HepG2 (cell line): ENCODE data around the gene GAS2L2. TPM values are rescaled to one million over a fixed set of nuclear protein-coding genes. Genes with fewer than 3 reads are reported as not detected.

Experiments used
- ATAC-seq: fragments of 200-7000 bp; cut with Tn5 transposase; 3 replicates; pipeline ENCODE4 v1.9.1; 2020; ENCODE audit warnings: mild to moderate bottlenecking, moderate library complexity
- BruUV-seq: library from RNA; stranded (reverse); fragments of 400-500 nt; replicated peaks from 2 replicates; lab custom pipeline; 2021; lab: Mats Ljungman, UMichigan
- CTCF ChIA-PET: fragments of 300-600 bp; formaldehyde crosslinking; extraction: SDS; loops from one replicate; lab custom pipeline; 2021; ENCODE audit warnings: low total read pairs, inconsistent platforms, low intra/inter-chr PET ratio; lab: Yijun Ruan, JAX
- POLR2A ChIA-PET: fragments of 350-600 bp; sonication (Branson Sonifier 250); formaldehyde crosslinking; loops from one replicate; lab custom pipeline; 2020; ENCODE audit warnings: antibody characterized with exemption, inconsistent platforms; lab: Yijun Ruan, JAX
- DNase-seq: peaks from one replicate; pipeline ENCODE4 v3.0.0-alpha.2; 2015; ENCODE audit warnings: low spot score
- FAIRE-seq: peaks from 3 replicates; lab custom pipeline; 2011; peaks lifted over from hg19 to GRCh38; lab: Jason Lieb, UNC
- H2AFZ ChIP-seq: one replicate; pipeline ENCODE4 v1.6.1; 2011; ENCODE audit warnings: low read length, inconsistent platforms
- H3K27ac ChIP-seq: fragments of 300-600 bp; 3 replicates; pipeline ENCODE4 v1.8.0; 2011; ENCODE audit warnings: mixed run types, mild to moderate bottlenecking, mixed read lengths, low read length, inconsistent platforms; ENCODE audit not compliant: insufficient read depth; ENCODE audit errors: extremely low read length
- H3K27me3 ChIP-seq, 2 experiments: fragments of 200-600 bp in 1 of 2; 2 replicates in 1 of 2; 3 replicates in 1 of 2; pipeline versions ENCODE4 v1.6.0 to v1.8.0; 2011; ENCODE audit warnings: low read length in 2 of 2, mild to moderate bottlenecking in 2 of 2, moderate library complexity in 2 of 2, inconsistent platforms in 1 of 2; ENCODE audit not compliant: insufficient read depth in 2 of 2, control insufficient read depth in 1 of 2
- H3K36me3 ChIP-seq, 2 experiments: fragments of 200-600 bp in 1 of 2; replicated peaks in 1 of 2; 2 replicates in 1 of 2; 3 replicates in 1 of 2; pipeline versions ENCODE4 v1.5.1 to v1.8.0; 2011; ENCODE audit warnings: low read length in 2 of 2, inconsistent platforms in 1 of 2; ENCODE audit not compliant: insufficient read depth in 2 of 2, control insufficient read depth in 1 of 2
- H3K4me1 ChIP-seq: 2 replicates; pipeline ENCODE4 v1.5.1; 2012; ENCODE audit warnings: low read length, inconsistent platforms; ENCODE audit not compliant: insufficient read depth
- H3K4me2 ChIP-seq: 2 replicates; pipeline ENCODE4 v1.6.0; 2011; ENCODE audit warnings: low read depth, low read length, inconsistent platforms
- H3K4me3 ChIP-seq, 3 experiments: fragments of 200-600 bp in 1 of 3; sonication (generic), shearing (Covaris generic) in 1 of 3; replicated peaks in 1 of 3; 2 replicates each; pipeline ENCODE4 v1.5.1; 2011 to 2016; ENCODE audit warnings: low read length in 3 of 3, inconsistent platforms in 2 of 3, low read depth in 2 of 3, mild to moderate bottlenecking in 2 of 3, control low read depth in 1 of 3, mixed read lengths in 1 of 3; ENCODE audit not compliant: insufficient read depth in 1 of 3
- H3K79me2 ChIP-seq: one replicate; pipeline ENCODE4 v1.6.1; 2011; ENCODE audit warnings: low read length, inconsistent platforms; ENCODE audit not compliant: insufficient read depth
- H3K9ac ChIP-seq: 2 replicates; pipeline ENCODE4 v1.6.0; 2011; ENCODE audit warnings: mild to moderate bottlenecking, low read depth, low read length, inconsistent platforms; ENCODE audit not compliant: insufficient read depth
- H3K9me3 ChIP-seq: 2 replicates; pipeline ENCODE4 v1.5.1; 2012; ENCODE audit warnings: mild to moderate bottlenecking, low read length
- H4K20me1 ChIP-seq: 2 replicates; pipeline ENCODE4 v1.6.0; 2011; ENCODE audit warnings: inconsistent platforms, mild to moderate bottlenecking, low read length, moderate library complexity; ENCODE audit not compliant: insufficient read depth
- CBX1 ChIP-seq: IDR thresholded peaks from one replicate; pipeline ENCODE4 v1.6.1; 2016; ENCODE audit warnings: antibody characterized with exemption, low read depth
- GMEB2 ChIP-seq: IDR thresholded peaks from 2 replicates; pipeline ENCODE4 v1.6.1; 2016; ENCODE audit warnings: missing biosample characterization, missing genetic modification reagents, low read depth
- IRF1 ChIP-seq: sonication (generic); formaldehyde crosslinking; IDR thresholded peaks from 2 replicates; pipeline ENCODE4 v1.4.0; 2020; ENCODE audit warnings: low read depth, mild to moderate bottlenecking, missing genetic modification reagents
- JUNB ChIP-seq: sonication (generic); formaldehyde crosslinking; IDR thresholded peaks from 2 replicates; pipeline ENCODE4 v1.8.0; 2022; ENCODE audit warnings: missing genetic modification reagents, mild to moderate bottlenecking, borderline replicate concordance
- KDM5A ChIP-seq: fragments of 200-600 bp; sonication (generic); IDR thresholded peaks from 2 replicates; pipeline ENCODE4 v1.7.0; 2018; ENCODE audit warnings: antibody characterized with exemption, mild to moderate bottlenecking, low read length, borderline replicate concordance
- MAFG ChIP-seq: sonication (generic); formaldehyde crosslinking; IDR thresholded peaks from 2 replicates; pipeline ENCODE4 v1.5.1; 2020; ENCODE audit warnings: mild to moderate bottlenecking, missing genetic modification reagents
- NRL ChIP-seq: sonication (generic); formaldehyde crosslinking; IDR thresholded peaks from 2 replicates; pipeline ENCODE4 v1.5.0; 2020; ENCODE audit warnings: missing genetic modification reagents, mild to moderate bottlenecking, moderate library complexity, borderline replicate concordance
- RAD51 ChIP-seq: fragments of 450-650 bp; IDR thresholded peaks from 2 replicates; pipeline ENCODE4 v1.6.1; 2016; ENCODE audit warnings: borderline replicate concordance
- ZNF12 ChIP-seq: sonication (generic); formaldehyde crosslinking; IDR thresholded peaks from 2 replicates; pipeline ENCODE4 v1.5.0; 2020; ENCODE audit warnings: missing genetic modification reagents
- ZNF33B ChIP-seq: sonication (generic); formaldehyde crosslinking; IDR thresholded peaks from 2 replicates; pipeline ENCODE4 v1.5.1; 2020; ENCODE audit warnings: mild to moderate bottlenecking, missing genetic modification reagents
- ZNF629 ChIP-seq: sonication (generic); formaldehyde crosslinking; conservative IDR thresholded peaks from 2 replicates; pipeline ENCODE4 v1.5.0; 2020; ENCODE audit warnings: missing genetic modification reagents
- ZNF704 ChIP-seq: sonication (generic); formaldehyde crosslinking; IDR thresholded peaks from 2 replicates; pipeline ENCODE4 v1.8.1; 2023; ENCODE audit warnings: mild to moderate bottlenecking, inconsistent platforms, moderate library complexity, missing genetic modification reagents, borderline replicate concordance
- WGBS: methylation state at CpG from one replicate; pipeline ENCODE4 v1.1.6; 2017; ENCODE audit warnings: low lambda C conversion rate; 5-methylcytosine and 5-hydroxymethylcytosine counted together
- in situ Hi-C: cut with HindIII; loops from 2 replicates; pipeline ENCODE4 v1.10.0; 2017; ENCODE audit warnings: low pct_unique_long_range_greater_than_20kb; ENCODE audit not compliant: extremely low pct_ligation_motif_present
- intact Hi-C: fragments of 100-400 bp; cut with micrococcal nuclease; formaldehyde crosslinking; loops from one replicate; pipeline ENCODE4 v1.10.0; 2022; ENCODE audit not compliant: unreplicated experiment
- polyA plus RNA-seq, 8 experiments: library from polyadenylated mRNA; depleted of rRNA in 3 of 8; stranded (reverse) in 7 of 8; unstranded in 1 of 8; fragments of >200 nt; fragmentation: Illumina TruSeq in 4 of 8; extraction: Trizol in 4 of 8; gene quantifications; 2 replicates each; pipeline versions ENCODE4 v1.2.1 to v1.2.3, GENCODE V29; 2011 to 2016; ENCODE audit warnings: low read depth in 4 of 8, missing spikeins in 1 of 8, mixed read lengths in 1 of 8; ENCODE audit not compliant: insufficient read depth in 1 of 8
- total RNA-seq, 5 experiments: library from RNA; depleted of rRNA; stranded (reverse); fragments of >200 nt; fragmentation: Illumina TruSeq; extraction: Trizol; gene quantifications; 2 replicates each; pipeline ENCODE4 v1.2.3, GENCODE V29; 2016; ENCODE audit warnings: low read depth in 1 of 5

Gene GAS2L2
- total and polyA plus RNA-seq, 2 of the 13 experiments (the other 11 are each of a cell fraction or from before 2014, with no cell fraction given), result not detected

- in situ Hi-C loops, result loop anchor here (25.0 kb wide), 1 partner anchor 104 kb away; the partner anchor contains the start of gene TAF15
- Histone ChIP-seq H3K9ac (no peak overlapping the region), H3K9me3 (no peaks in the 10 kb centered on the region), H3K4me1 (peaks cover 23% of the 10 kb centered on the region), H3K27me3 (no peaks in the 10 kb centered on the region), H3K27ac (no peak overlapping the region), H2AFZ (no peak overlapping the region), H3K79me2 (no peaks in the 10 kb centered on the region), H3K36me3 (peaks cover 4 to 21% of the 10 kb centered on the region in 2 experiments), H4K20me1 (0 out of 2 replicates have a peak, but pooled peaks cover 4% of the 10 kb centered on the region), H3K4me3 (no peak overlapping the region), H3K4me2 (no peak overlapping the region)
- no TSS peak for BruUV-seq
- TF ChIP-seq CBX1 (no peak), RAD51 (no peak), IRF1 (CRISPR knock-in tag) (no peak), ZNF629 (CRISPR knock-in tag) (no peak), GMEB2 (no peak), MAFG (CRISPR knock-in tag) (no peak), NRL (CRISPR knock-in tag) (no peak), ZNF12 (CRISPR knock-in tag) (no peak), JUNB (CRISPR knock-in tag) (no peak), ZNF33B (no peak), ZNF704 (CRISPR knock-in tag) (no peak), KDM5A (no peak)
- DNase-seq (no peak), FAIRE-seq (no peak), ATAC-seq (no peak)
- POLR2A ChIA-PET, result no interaction called here
- CTCF ChIA-PET, result no interaction called here
- WGBS, result 98% methylated on average over 3 of the region's 3 CpGs
- intact Hi-C loops, result no loop called here
Observed at GRCh38 chr17:35708149-35708548, 44.9 kb downstream of the GAS2L2 start.
